Endothelial cell of umbilical vein (primary cell): ENCODE results near the gene FER. TPM values are rescaled to one million over a fixed set of nuclear protein-coding genes. Genes with fewer than 3 reads are reported as not detected.
"Not testable (repeated sequence)": the region's sequence is repeated elsewhere in the genome, so short reads cannot be mapped to it uniquely, and the experiment has no call there.

Source experiments
- BruUV-seq: library from RNA; stranded (reverse); fragments of 400-500 nt; replicated peaks from 2 replicates; lab custom pipeline; 2021; lab: Mats Ljungman, UMichigan
- CTCF ChIA-PET: fragments of 300-600, 350-600 bp; sonication (Branson Sonifier 250); formaldehyde crosslinking; loops from one replicate; lab custom pipeline; 2021; ENCODE audit warnings: antibody characterized with exemption, inconsistent platforms; lab: Charles Lee
- POLR2A ChIA-PET: fragments of 300-600, 350-600 bp; sonication (Branson Sonifier 250); formaldehyde crosslinking; loops from one replicate; lab custom pipeline; 2021; ENCODE audit warnings: antibody characterized with exemption, inconsistent platforms; lab: Charles Lee
- DNase-seq: peaks from one replicate; pipeline ENCODE4 v3.0.0-alpha.2; 2011; ENCODE audit warnings: low read depth, low spot score
- FAIRE-seq: peaks from 2 replicates; lab custom pipeline; 2011; peaks lifted over from hg19 to GRCh38; lab: Jason Lieb, UNC
- H2AFZ ChIP-seq: 2 replicates; pipeline ENCODE4 v1.6.0; 2012; ENCODE audit warnings: low read depth, low read length, control low read depth, inconsistent platforms
- H3K27ac ChIP-seq: 2 replicates; pipeline ENCODE4 v1.5.1; 2011; ENCODE audit warnings: low read depth, mild to moderate bottlenecking, control low read depth, low read length, moderate library complexity; ENCODE audit not compliant: insufficient read depth
- H3K27me3 ChIP-seq, 2 experiments: 2 replicates each; pipeline versions ENCODE4 v1.6.0 to v1.6.1; 2011; ENCODE audit warnings: low read length in 2 of 2, mixed read lengths in 1 of 2; ENCODE audit not compliant: control insufficient read depth in 2 of 2, insufficient read depth in 2 of 2
- H3K36me3 ChIP-seq, 2 experiments: 2 replicates in 1 of 2; 3 replicates in 1 of 2; pipeline ENCODE4 v1.5.1; 2011; ENCODE audit warnings: low read length in 2 of 2, mild to moderate bottlenecking in 1 of 2, moderate library complexity in 1 of 2; ENCODE audit not compliant: control insufficient read depth in 2 of 2, insufficient read depth in 2 of 2; ENCODE audit errors: extremely low read depth in 1 of 2
- H3K4me1 ChIP-seq: 3 replicates; pipeline ENCODE4 v1.5.1; 2011; ENCODE audit warnings: mild to moderate bottlenecking, low read length; ENCODE audit not compliant: control insufficient read depth, insufficient read depth; ENCODE audit errors: extremely low read depth
- H3K4me2 ChIP-seq: 2 replicates; pipeline ENCODE4 v1.6.1; 2011; ENCODE audit warnings: low read length, control low read depth, mixed read lengths; ENCODE audit not compliant: insufficient read depth
- H3K4me3 ChIP-seq, 3 experiments: fragments of 200-600 bp in 1 of 3; sonication (generic), shearing (Covaris generic) in 1 of 3; replicated peaks in 1 of 3; 2 replicates each; pipeline ENCODE4 v1.5.1; 2011 to 2016; ENCODE audit warnings: control low read depth in 3 of 3, low read length in 3 of 3, mild to moderate bottlenecking in 2 of 3, inconsistent platforms in 1 of 3, low read depth in 1 of 3, moderate library complexity in 1 of 3; ENCODE audit not compliant: insufficient read depth in 1 of 3
- H3K79me2 ChIP-seq: 2 replicates; pipeline ENCODE4 v1.6.0; 2012; ENCODE audit warnings: low read length, inconsistent platforms; ENCODE audit not compliant: control insufficient read depth, insufficient read depth
- H3K9ac ChIP-seq: replicated peaks from 2 replicates; pipeline ENCODE3; 2011; ENCODE audit warnings: low read length, control low read depth; ENCODE audit not compliant: insufficient read depth; ENCODE audit errors: extremely low read depth
- H3K9me1 ChIP-seq: replicated peaks from 3 replicates; pipeline ENCODE4 v1.6.0; 2011; ENCODE audit warnings: mild to moderate bottlenecking, low read length; ENCODE audit not compliant: control insufficient read depth, insufficient read depth; ENCODE audit errors: extremely low read depth
- H3K9me3 ChIP-seq: replicated peaks from 2 replicates; pipeline ENCODE4 v1.5.1; 2012; ENCODE audit warnings: low read length, inconsistent platforms; ENCODE audit not compliant: control insufficient read depth, insufficient read depth
- H4K20me1 ChIP-seq: replicated peaks from 2 replicates; pipeline ENCODE3; 2011; ENCODE audit warnings: mild to moderate bottlenecking, low read length; ENCODE audit not compliant: control insufficient read depth, insufficient read depth; ENCODE audit errors: extremely low read depth
- EZH2 ChIP-seq: IDR thresholded peaks from 2 replicates; pipeline ENCODE4 v1.6.1; 2012; ENCODE audit warnings: borderline replicate concordance, low read depth, mild to moderate bottlenecking, moderate library complexity, low read length, inconsistent platforms; ENCODE audit not compliant: severe bottlenecking
- FOS ChIP-seq: IDR thresholded peaks from 2 replicates; pipeline ENCODE4 v1.6.1; 2011; ENCODE audit warnings: mild to moderate bottlenecking, low read length, moderate library complexity, borderline replicate concordance; ENCODE audit not compliant: insufficient read depth
- GATA2 ChIP-seq: IDR thresholded peaks from 2 replicates; pipeline ENCODE4 v1.7.0; 2011; ENCODE audit warnings: low read depth, mild to moderate bottlenecking, moderate library complexity, mixed read lengths, low read length; ENCODE audit not compliant: insufficient read length, insufficient read depth
- JUN ChIP-seq: IDR thresholded peaks from 2 replicates; pipeline ENCODE4 v1.6.1; 2011; ENCODE audit warnings: borderline replicate concordance, low read depth; ENCODE audit not compliant: insufficient read length, insufficient read depth
- MYC ChIP-seq: IDR thresholded peaks from one replicate; pipeline ENCODE4 v1.6.1; 2011; ENCODE audit warnings: mild to moderate bottlenecking, low read depth, low read length
- POLR2A ChIP-seq: IDR thresholded peaks from 2 replicates; pipeline ENCODE4 v1.6.1; 2012; ENCODE audit warnings: low read depth, mild to moderate bottlenecking, control low read depth, low read length
- POLR2AphosphoS5 ChIP-seq: IDR thresholded peaks from 2 replicates; pipeline ENCODE4 v1.6.1; 2012; ENCODE audit warnings: low read depth, mild to moderate bottlenecking, control low read depth, low read length, moderate library complexity; ENCODE audit not compliant: insufficient read depth
- dilution Hi-C: fragments of 300-500 bp; cut with MboI; formaldehyde crosslinking; loops from one replicate; pipeline ENCODE4 v1.15.0; 2019; ENCODE audit warnings: low sequenced_read_pairs; ENCODE audit not compliant: extremely low pct_ligation_motif_present
- intact Hi-C: fragments of 100-400 bp; cut with micrococcal nuclease; formaldehyde crosslinking; loops from one replicate; pipeline ENCODE4 v1.10.0; 2022
- polyA plus RNA-seq, 4 experiments: library from polyadenylated mRNA; depleted of rRNA in 3 of 4; stranded (reverse) in 3 of 4; unstranded in 1 of 4; fragments of >200 nt; gene quantifications; 2 replicates each; pipeline versions ENCODE4 v1.2.1 to v1.2.3, GENCODE V29; 2011 to 2012; ENCODE audit warnings: missing spikeins in 1 of 4
- total RNA-seq: library from RNA; stranded (reverse); gene quantifications from 2 replicates; pipeline ENCODE4 v1.2.3, GENCODE V29; 2021
- TF ChIP-seq, protein P1 (sequence below): IDR thresholded peaks from 2 replicates; pipeline ENCODE4 v1.6.1; 2011; ENCODE audit not compliant: insufficient read depth, insufficient read length
- TF ChIP-seq, protein P2 (sequence below), 2 donors: IDR thresholded peaks; 1 replicate in 1 of 2; 2 replicates in 1 of 2; pipeline ENCODE4 v1.5.1; 2011; ENCODE audit warnings: low read length in 2 of 2, mild to moderate bottlenecking in 2 of 2, moderate library complexity in 2 of 2, control low read depth in 1 of 2, inconsistent platforms in 1 of 2, low read depth in 1 of 2; ENCODE audit not compliant: insufficient read depth in 1 of 2; ENCODE audit errors: extremely low read depth in 1 of 2

FER gene
- total and polyA plus RNA-seq, 2 donors (not counting 3 experiments of a cell fraction or from before 2014, with no cell fraction given): 2.3 to 27.5 TPM

DNA sequence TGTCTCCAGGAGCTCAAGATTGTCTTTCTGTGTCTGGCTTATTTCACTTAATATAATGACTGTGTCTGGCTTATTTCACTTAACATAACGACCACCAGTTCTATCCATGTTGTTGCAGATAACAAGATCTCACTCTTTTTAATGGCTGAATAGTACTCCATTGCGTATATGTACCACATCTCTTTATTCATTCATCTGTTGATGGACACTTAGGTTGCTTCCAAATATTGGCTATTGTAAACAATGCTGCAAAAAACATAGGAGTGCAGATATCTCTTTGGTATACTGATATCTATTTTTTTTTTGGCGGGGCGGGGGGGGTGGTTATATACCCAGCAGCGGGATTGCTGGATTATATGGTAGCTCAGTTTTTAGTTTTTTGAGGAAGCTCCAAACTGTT lies 45.5 kb downstream of the FER start:
- BruUV-seq: no TSS peak
- H3K36me3 ChIP-seq: no peaks in the 10 kb centered on the region
- H3K79me2 ChIP-seq: no peaks in the 10 kb centered on the region
- no peaks in the 10 kb centered on the region for H3K9me3 ChIP-seq
- no peak overlapping the region for H3K27ac ChIP-seq
- no peaks in the 10 kb centered on the region for H3K4me1 ChIP-seq
- no peak for FAIRE-seq
- H3K9ac ChIP-seq: no peak overlapping the region
- intact Hi-C loops: no loop called here
- ChIA-PET CTCF (no interaction called here), POLR2A (no interaction called here)
- no peak overlapping the region for H2AFZ ChIP-seq
- H3K4me3 ChIP-seq: no peak overlapping the region
- dilution Hi-C loops: no loop called here
- H3K4me2 ChIP-seq: no peak overlapping the region
- H4K20me1 ChIP-seq: no peaks in the 10 kb centered on the region
- TF ChIP-seq POLR2AphosphoS5 (no peak), EZH2 (no peak), MYC (no peak), POLR2A (no peak), FOS (no peak), JUN (no peak), GATA2 (no peak)
- TF ChIP-seq, protein P1, sequence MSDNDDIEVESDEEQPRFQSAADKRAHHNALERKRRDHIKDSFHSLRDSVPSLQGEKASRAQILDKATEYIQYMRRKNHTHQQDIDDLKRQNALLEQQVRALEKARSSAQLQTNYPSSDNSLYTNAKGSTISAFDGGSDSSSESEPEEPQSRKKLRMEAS: no peak
- TF ChIP-seq, protein P2, sequence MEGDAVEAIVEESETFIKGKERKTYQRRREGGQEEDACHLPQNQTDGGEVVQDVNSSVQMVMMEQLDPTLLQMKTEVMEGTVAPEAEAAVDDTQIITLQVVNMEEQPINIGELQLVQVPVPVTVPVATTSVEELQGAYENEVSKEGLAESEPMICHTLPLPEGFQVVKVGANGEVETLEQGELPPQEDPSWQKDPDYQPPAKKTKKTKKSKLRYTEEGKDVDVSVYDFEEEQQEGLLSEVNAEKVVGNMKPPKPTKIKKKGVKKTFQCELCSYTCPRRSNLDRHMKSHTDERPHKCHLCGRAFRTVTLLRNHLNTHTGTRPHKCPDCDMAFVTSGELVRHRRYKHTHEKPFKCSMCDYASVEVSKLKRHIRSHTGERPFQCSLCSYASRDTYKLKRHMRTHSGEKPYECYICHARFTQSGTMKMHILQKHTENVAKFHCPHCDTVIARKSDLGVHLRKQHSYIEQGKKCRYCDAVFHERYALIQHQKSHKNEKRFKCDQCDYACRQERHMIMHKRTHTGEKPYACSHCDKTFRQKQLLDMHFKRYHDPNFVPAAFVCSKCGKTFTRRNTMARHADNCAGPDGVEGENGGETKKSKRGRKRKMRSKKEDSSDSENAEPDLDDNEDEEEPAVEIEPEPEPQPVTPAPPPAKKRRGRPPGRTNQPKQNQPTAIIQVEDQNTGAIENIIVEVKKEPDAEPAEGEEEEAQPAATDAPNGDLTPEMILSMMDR (IDR thresholded peaks at IDR 0.05; ENCODE audit: extremely low read depth in 1 of 2, insufficient read depth in 1 of 2, low read depth in 1 of 2, low read length in 2 of 2): no peak
- H3K9me1 ChIP-seq: no peaks in the 10 kb centered on the region
- H3K27me3 ChIP-seq: no peaks in the 10 kb centered on the region
- no peak for DNase-seq

DNA sequence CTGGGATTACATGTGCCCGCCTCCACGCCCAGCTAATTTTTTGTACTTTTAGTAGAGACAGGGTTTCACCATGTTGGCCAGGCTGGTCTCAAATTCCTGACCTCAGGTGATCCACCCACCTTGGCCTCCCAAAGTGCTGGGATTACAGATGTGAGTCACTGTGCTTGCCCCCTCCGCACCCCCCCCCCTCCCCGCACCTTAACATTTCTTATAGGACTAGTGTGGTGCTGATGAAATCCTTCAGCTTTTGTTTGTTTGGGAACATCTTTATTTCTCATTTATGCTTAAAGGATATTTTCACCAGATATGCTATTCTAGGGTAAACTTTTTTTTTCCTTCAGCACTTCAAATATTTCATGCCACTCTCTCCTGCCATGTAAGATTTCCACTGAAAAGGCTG lies 46.7 kb downstream of the FER start:
- H3K27me3 ChIP-seq, POLR2A ChIA-PET, CTCF ChIA-PET, BruUV-seq, H3K4me2 ChIP-seq, DNase-seq, H3K36me3 ChIP-seq, H2AFZ ChIP-seq, H3K4me1 ChIP-seq, H3K9me3 ChIP-seq, dilution Hi-C loops, FAIRE-seq, H3K79me2 ChIP-seq, H3K9ac ChIP-seq, H4K20me1 ChIP-seq, H3K9me1 ChIP-seq, H3K4me3 ChIP-seq, intact Hi-C loops, H3K27ac ChIP-seq: not testable (repeated sequence)
